PC-9 (cell line): Measurements from ENCODE around the gene ZSWIM1.

Experiments used
- CTCF ChIP-seq: fragments of 200-600 bp; sonication (generic); conservative IDR thresholded peaks from 2 replicates; pipeline ENCODE4 v1.6.1; 2017; ENCODE audit warnings: mixed run types, antibody characterized with exemption, mild to moderate bottlenecking, moderate library complexity
- EZH2 ChIP-seq: fragments of 200-600 bp; sonication (generic); IDR thresholded peaks from 2 replicates; pipeline ENCODE4 v1.8.0; 2017; ENCODE audit warnings: antibody characterized with exemption, low read depth

- TF ChIP-seq CTCF (no peak), EZH2 (no peak)
Measured at GRCh38 chr20:45851501-45851900, 29.5 kb upstream of the ZSWIM1 start.
